Erythroblast (primary cell): ENCODE measurements around the gene SRRM3.
A peak's percentile ranks its signal among the peaks of the same experiment; 100 is the strongest.
"Not testable (repeated sequence)": the region's sequence is repeated elsewhere in the genome, so short reads cannot be mapped to it uniquely, and the experiment has no call there.

Experiments
- DNase-seq, 2 experiments: peaks; one replicate each; lab custom pipeline; 2025; lab: John Stamatoyannopoulos, UW
- GATA1 ChIP-seq: IDR thresholded peaks from 2 replicates; pipeline ENCODE4 v1.6.1; 2011; ENCODE audit warnings: low read depth, mild to moderate bottlenecking, control low read depth, low read length, moderate library complexity
- POLR2A ChIP-seq: IDR thresholded peaks from 2 replicates; pipeline ENCODE4 v1.6.1; 2011; ENCODE audit warnings: mild to moderate bottlenecking, low read length

The SRRM3 gene

DNA sequence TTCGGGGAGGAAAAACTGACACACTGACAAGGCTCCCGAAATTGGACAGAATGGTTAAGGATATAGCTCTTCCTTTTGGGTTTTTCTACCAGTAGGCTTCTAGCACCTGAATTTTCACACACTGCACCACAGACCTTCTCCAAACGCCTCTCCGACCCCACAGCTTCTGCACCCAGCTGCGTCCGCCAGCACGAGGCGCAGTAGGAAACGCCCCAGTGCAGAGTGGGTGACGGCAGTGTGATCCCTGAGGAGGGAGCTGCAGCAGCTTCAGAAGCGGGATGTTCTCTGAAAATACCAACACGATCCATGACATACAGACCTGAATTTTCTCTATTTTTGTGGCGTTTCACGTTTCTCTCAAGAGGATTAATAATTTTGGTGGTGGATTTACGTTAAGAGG is 126.7 kb downstream of the SRRM3 start:
- peak; percentile 48 to 52 for DNase-seq
- TF ChIP-seq POLR2A (peak; percentile 17), GATA1 (no peak)

DNA sequence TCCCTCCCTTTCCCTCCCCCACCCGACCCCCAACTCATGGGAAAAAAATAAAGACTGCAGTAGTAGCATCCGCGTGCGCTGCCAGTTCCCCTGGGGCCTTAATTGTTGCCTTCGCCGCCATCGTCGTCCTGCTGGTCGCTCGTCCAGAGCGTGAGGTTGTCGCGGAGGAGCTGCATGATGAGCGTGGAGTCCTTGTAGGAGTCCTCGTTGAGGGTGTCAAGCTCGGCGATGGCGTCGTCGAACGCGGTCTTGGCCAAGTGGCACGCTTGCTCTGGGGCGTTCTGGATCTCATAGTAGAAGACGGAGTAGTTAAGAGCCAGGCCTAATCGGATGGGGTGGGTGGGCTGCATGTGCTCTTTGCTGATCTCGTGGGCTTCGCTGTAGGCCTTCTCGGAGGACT is 127.8 kb downstream of the SRRM3 start:
- DNase-seq, result no peak
- TF ChIP-seq POLR2A (no peak), GATA1 (no peak)

DNA sequence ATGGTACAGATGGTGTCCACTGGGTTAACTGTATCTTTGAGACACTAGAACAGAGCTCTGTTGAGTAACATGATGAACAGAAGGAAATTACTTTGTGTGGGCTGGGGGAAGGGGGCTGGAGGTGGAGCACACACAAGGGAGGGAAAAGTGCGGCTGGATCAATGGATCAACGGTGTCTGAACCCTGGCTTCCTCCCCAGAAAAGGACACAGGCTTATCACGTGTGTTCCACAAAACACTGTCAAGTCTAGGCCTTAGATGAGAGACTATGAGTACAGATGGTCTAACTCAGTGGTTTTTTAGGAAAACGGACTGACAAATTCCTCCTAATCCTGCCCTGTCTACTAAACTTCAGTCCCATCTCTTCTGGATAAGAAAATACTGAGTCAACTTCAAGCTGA is 128.6 kb downstream of the SRRM3 start:
- TF ChIP-seq POLR2A (no peak), GATA1 (no peak)
- no peak for DNase-seq

DNA sequence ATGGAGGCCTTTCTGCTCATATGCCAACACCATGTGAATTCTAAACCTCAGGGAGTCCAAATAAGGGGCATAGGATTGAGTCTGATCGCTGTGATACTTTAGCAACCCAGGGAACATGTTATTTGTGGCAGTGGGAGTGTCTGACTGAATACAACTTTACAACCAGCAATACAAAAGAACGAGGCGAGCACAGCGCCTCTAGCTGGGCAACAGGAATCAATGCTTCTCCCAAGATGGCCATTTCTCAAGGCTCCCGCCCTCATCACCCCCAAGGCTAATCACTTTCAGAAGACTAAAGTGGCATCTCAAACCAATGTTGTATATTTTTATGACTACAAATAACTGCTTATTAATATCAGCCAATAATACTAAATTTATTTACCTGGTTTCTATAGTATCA is 129.0 kb downstream of the SRRM3 start:
- no peak for TF ChIP-seq GATA1
- no peak for TF ChIP-seq POLR2A
- DNase-seq, result peak in 1 of 2 experiments; percentile 27

GRCh38 chr7:76332078-76332477 is 130.4 kb downstream of the SRRM3 start:
- no peak for DNase-seq
- TF ChIP-seq GATA1 (no peak), POLR2A (no peak)

DNA sequence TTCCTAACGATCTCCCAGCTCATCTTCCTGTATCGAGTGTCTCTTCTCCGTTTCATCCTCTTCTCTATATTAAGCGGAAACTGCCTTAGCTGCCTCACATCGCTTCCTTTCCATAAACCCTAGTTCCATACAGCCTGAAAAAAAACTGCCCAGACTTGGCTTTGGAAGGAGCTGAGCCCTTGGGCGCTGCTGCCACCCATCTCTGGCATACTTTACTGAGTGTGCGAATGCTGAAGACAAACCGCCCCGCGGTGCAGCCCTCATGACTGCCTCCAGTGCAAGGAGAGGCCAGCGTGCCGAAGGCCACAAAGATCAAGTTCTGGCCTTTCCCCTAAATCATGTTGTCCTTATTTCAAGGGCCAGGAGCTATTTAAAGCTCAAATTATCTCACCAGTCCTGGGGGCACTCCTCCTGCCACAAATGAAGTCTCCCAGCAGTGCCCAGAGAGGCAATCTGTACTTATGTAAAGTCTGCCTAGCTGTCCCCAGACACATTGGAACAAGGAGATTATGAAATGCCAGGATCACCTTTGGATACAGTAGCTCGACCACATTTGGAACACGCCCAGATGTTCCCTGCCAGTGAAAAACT is 131.9 kb downstream of the SRRM3 start:
- TF ChIP-seq GATA1 (no peak), POLR2A (no peak)
- no peak for DNase-seq

DNA sequence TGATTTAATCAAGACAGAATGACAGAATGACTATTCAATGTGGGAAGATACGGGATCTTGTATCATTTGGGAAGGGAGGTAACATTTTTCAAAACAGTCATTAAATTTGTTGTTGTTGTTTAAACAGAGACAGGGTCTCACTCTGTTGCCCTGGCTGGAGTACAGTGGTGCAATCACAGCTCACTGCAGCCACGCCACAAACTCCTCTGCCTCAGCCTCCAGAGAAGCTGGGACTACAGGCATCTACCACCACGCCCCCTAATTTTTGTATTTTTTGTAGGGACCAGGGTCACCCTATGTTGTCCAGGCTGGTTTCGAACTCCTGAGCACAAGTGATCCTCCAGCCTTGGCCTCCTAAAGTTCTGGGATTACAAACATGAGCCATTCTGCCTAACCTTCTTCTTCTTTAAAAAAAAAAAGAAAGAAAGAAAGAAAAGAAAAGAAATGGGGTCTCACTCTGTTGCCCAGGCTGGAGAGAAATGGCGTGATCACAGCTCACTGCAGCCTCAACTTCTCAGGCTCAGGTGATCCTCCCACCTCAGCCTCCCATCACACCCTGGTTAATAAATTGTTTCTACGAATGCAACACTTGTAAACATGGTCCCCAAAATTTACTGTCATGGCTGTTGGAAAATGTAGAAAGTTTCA is 132.7 kb downstream of the SRRM3 start:
- no peak for DNase-seq
- TF ChIP-seq POLR2A, result no peak
- no peak for TF ChIP-seq GATA1

- DNase-seq, result not testable (repeated sequence)
These were observed 133.7 kb downstream of the SRRM3 start for GRCh38 chr7:76335417-76335816.

GRCh38 chr7:76336094-76336493 is 134.4 kb downstream of the SRRM3 start:
- TF ChIP-seq GATA1, result no peak
- no peak for TF ChIP-seq POLR2A
- DNase-seq, result no peak
